Measurements from ENCODE around the gene KLHL6.
"Not testable (repeated sequence)": the region's sequence is repeated elsewhere in the genome, so short reads cannot be mapped to it uniquely, and the experiment has no call there.

Gene KLHL6

GRCh38 chr3:183442994-183443393 is 112.5 kb downstream of the KLHL6 start:
- TF ChIP-seq ZFX (IDR thresholded peaks at IDR 0.05): no peak
- no peak for TF ChIP-seq CTCF (conservative IDR thresholded peaks at IDR 0.05)
- H3K27ac ChIP-seq: no peak overlapping the region

- not testable (repeated sequence) for H3K27ac ChIP-seq
Observed at GRCh38 chr3:183440521-183440920, 115.0 kb downstream of the KLHL6 start.

- no peak for TF ChIP-seq ZFX (IDR thresholded peaks at IDR 0.05)
- TF ChIP-seq CTCF (conservative IDR thresholded peaks at IDR 0.05): no peak
- no peak overlapping the region for H3K27ac ChIP-seq
Observed at GRCh38 chr3:183439515-183439914, 116.0 kb downstream of the KLHL6 start.

GRCh38 chr3:183438735-183439134 is 116.8 kb downstream of the KLHL6 start:
- no peak for TF ChIP-seq CTCF (conservative IDR thresholded peaks at IDR 0.05)
- TF ChIP-seq ZFX (IDR thresholded peaks at IDR 0.05): no peak
- H3K27ac ChIP-seq: no peak overlapping the region

GRCh38 chr3:183437666-183438564 is 117.6 kb downstream of the KLHL6 start:
- TF ChIP-seq CTCF (conservative IDR thresholded peaks at IDR 0.05) (no peak), ZFX (IDR thresholded peaks at IDR 0.05) (no peak)
- H3K27ac ChIP-seq: no peak overlapping the region
